Measurements from ENCODE around the gene PARD6B.
A peak's percentile ranks its signal among the peaks of the same experiment; 100 is the strongest.

The PARD6B gene

DNA sequence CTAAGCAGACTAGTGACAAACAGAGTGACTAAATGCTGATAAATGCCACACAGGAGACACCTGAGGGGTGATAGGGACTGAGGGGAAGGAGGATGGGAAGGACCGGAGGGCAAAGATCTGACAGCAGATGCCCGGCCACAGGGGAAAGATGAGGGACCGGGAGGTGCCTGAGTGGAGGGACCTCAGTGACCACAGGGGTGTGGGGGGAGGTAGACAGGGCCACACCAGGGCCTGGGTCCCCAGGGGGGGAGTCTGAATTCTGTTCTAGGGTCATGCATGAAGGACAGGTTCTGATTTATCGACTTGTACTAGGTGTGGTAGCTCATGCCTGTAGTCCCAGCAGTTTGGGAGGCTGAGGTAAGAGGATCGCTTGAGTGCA, 70.4 kb downstream of the PARD6B start:
- H4K20me1 ChIP-seq (ENCODE audit: low read depth, low read length): no peaks in the 10 kb centered on the region
- peak overlapping the region; percentile 99 for H3K27ac ChIP-seq (ENCODE audit: low read depth, low read length)
- H3F3A ChIP-seq (ENCODE audit: insufficient read depth): peaks cover 95% of the 10 kb centered on the region
- H3K79me2 ChIP-seq (ENCODE audit: insufficient read depth, low read length): peaks cover 78% of the 10 kb centered on the region
- H3K36me3 ChIP-seq (ENCODE audit: low read length): no peaks in the 10 kb centered on the region; the same call in 1 of the 2 replicates
- H3K4me3 ChIP-seq (ENCODE audit: insufficient read depth, low read length, poor library complexity, severe bottlenecking): peak overlapping the region; percentile 2
- peak overlapping the region; percentile 67 for H3K9ac ChIP-seq (ENCODE audit: low read length)
- no peaks in the 10 kb centered on the region for H3K9me3 ChIP-seq (ENCODE audit: insufficient read depth, low read length)
- TF ChIP-seq, protein P1, sequence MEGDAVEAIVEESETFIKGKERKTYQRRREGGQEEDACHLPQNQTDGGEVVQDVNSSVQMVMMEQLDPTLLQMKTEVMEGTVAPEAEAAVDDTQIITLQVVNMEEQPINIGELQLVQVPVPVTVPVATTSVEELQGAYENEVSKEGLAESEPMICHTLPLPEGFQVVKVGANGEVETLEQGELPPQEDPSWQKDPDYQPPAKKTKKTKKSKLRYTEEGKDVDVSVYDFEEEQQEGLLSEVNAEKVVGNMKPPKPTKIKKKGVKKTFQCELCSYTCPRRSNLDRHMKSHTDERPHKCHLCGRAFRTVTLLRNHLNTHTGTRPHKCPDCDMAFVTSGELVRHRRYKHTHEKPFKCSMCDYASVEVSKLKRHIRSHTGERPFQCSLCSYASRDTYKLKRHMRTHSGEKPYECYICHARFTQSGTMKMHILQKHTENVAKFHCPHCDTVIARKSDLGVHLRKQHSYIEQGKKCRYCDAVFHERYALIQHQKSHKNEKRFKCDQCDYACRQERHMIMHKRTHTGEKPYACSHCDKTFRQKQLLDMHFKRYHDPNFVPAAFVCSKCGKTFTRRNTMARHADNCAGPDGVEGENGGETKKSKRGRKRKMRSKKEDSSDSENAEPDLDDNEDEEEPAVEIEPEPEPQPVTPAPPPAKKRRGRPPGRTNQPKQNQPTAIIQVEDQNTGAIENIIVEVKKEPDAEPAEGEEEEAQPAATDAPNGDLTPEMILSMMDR (IDR thresholded peaks at IDR 0.05; ENCODE audit: insufficient read depth, low read length, poor library complexity, severe bottlenecking): no peak
- TF ChIP-seq EZH2phosphoT487 (conservative IDR thresholded peaks at IDR 0.05; ENCODE audit: low read length): no peak
- peak overlapping the region; percentile 94 for H3K4me2 ChIP-seq (ENCODE audit: low read depth, low read length, poor library complexity, severe bottlenecking)
- no peaks in the 10 kb centered on the region for H3K9me2 ChIP-seq (replicated peaks; ENCODE audit: insufficient read depth, low read length)
- no peaks in the 10 kb centered on the region for H3K27me3 ChIP-seq (ENCODE audit: low read length)
- H2AFZ ChIP-seq (ENCODE audit: low read depth, low read length, severe bottlenecking): no peak overlapping the region

DNA sequence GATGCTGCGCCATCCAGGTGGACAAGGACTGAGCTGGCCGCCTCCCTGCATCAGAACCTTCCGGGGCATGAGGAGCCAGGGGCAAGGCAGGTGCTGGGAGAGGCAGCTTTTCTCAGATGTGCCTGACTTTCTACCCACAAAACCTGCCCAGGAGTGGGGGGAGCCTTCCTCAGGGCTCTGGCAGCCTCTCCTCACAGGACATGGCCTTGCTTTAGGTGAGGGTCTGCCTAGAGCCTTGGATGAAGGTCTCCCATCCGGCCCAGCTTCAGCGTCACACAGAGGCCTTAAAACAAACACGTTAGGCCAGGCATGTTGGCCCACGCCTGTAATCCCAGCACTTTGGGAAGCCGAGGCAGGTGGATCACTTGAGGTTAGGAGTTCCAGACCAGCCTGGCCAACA, 70.9 kb downstream of the PARD6B start:
- no peaks in the 10 kb centered on the region for H3K9me2 ChIP-seq (replicated peaks; ENCODE audit: insufficient read depth, low read length)
- no peaks in the 10 kb centered on the region for H3K27me3 ChIP-seq (ENCODE audit: low read length)
- H3K4me2 ChIP-seq (ENCODE audit: low read depth, low read length, poor library complexity, severe bottlenecking): peak overlapping the region; percentile 94
- no peaks in the 10 kb centered on the region for H4K20me1 ChIP-seq (ENCODE audit: low read depth, low read length)
- peak overlapping the region; percentile 99 for H3K27ac ChIP-seq (ENCODE audit: low read depth, low read length)
- H3F3A ChIP-seq (ENCODE audit: insufficient read depth): peaks cover 90% of the 10 kb centered on the region
- H3K36me3 ChIP-seq (ENCODE audit: low read length): no peaks in the 10 kb centered on the region; the same call in 1 of the 2 replicates
- H3K79me2 ChIP-seq (ENCODE audit: insufficient read depth, low read length): peaks cover 78% of the 10 kb centered on the region
- no peak overlapping the region for H3K4me3 ChIP-seq (ENCODE audit: insufficient read depth, low read length, poor library complexity, severe bottlenecking)
- TF ChIP-seq, protein P1 (IDR thresholded peaks at IDR 0.05; ENCODE audit: insufficient read depth, low read length, poor library complexity, severe bottlenecking): no peak
- TF ChIP-seq EZH2phosphoT487 (conservative IDR thresholded peaks at IDR 0.05; ENCODE audit: low read length): no peak
- peak overlapping the region; percentile 67 for H3K9ac ChIP-seq (ENCODE audit: low read length)
- no peak overlapping the region for H2AFZ ChIP-seq (ENCODE audit: low read depth, low read length, severe bottlenecking)
- no peaks in the 10 kb centered on the region for H3K9me3 ChIP-seq (ENCODE audit: insufficient read depth, low read length)

DNA sequence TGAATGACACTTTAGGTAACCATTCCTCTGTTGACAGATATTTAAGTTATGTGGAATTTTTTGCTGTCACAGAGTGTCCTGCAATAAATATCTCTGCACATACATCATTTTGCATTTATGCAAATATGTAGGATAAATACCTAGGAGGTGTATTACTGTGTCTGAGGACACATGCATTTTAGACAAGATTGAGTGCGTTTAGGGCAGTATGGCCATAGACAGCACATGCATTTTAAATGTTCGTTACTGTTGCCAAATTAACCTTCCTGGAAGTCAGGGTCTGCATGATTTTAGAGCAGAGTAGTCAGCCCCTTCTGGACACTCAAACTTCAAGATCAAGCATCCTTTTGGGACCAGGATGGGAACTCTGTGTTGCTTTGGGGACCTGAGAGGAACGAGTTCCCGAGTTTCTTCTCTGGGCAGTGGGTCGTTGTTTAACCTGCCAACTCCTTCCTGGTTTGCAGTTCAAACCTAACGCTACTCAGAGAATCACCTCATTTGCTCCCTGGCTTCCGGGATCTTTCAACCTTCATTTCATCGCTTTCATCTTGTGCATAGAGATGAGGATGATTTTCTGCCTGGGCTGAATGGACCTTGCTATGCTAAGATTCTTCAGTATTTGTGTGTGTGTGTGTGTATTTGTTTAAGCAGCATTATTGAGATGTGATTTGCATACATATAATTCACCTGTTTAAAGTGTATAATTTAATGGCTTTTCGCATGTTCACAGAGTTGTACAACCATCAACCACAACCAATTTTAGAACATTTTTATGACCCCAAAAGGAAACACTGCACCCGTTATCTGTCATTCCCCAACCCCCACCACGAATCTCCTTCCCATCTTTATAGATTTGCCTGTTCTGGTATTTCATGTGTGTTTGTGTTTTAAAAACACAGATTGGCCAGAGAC, 73.3 kb downstream of the PARD6B start:
- TF ChIP-seq, protein P1 (IDR thresholded peaks at IDR 0.05; ENCODE audit: insufficient read depth, low read length, poor library complexity, severe bottlenecking): no peak
- TF ChIP-seq EZH2phosphoT487 (conservative IDR thresholded peaks at IDR 0.05; ENCODE audit: low read length): no peak
- no peak overlapping the region for H2AFZ ChIP-seq (ENCODE audit: low read depth, low read length, severe bottlenecking)
- no peaks in the 10 kb centered on the region for H4K20me1 ChIP-seq (ENCODE audit: low read depth, low read length)
- H3K36me3 ChIP-seq (ENCODE audit: low read length): peaks cover 5% of the 10 kb centered on the region; the same call in 1 of the 2 replicates
- H3K4me2 ChIP-seq (ENCODE audit: low read depth, low read length, poor library complexity, severe bottlenecking): peak overlapping the region; percentile 94
- H3K27ac ChIP-seq (ENCODE audit: low read depth, low read length): peak overlapping the region; percentile 99
- H3K9me2 ChIP-seq (replicated peaks; ENCODE audit: insufficient read depth, low read length): no peaks in the 10 kb centered on the region
- H3K4me3 ChIP-seq (ENCODE audit: insufficient read depth, low read length, poor library complexity, severe bottlenecking): peak overlapping the region; percentile 23
- H3F3A ChIP-seq (ENCODE audit: insufficient read depth): peaks cover 75% of the 10 kb centered on the region
- peaks cover 79% of the 10 kb centered on the region for H3K79me2 ChIP-seq (ENCODE audit: insufficient read depth, low read length)
- peak overlapping the region; percentile 67 for H3K9ac ChIP-seq (ENCODE audit: low read length)
- no peaks in the 10 kb centered on the region for H3K27me3 ChIP-seq (ENCODE audit: low read length)
- no peaks in the 10 kb centered on the region for H3K9me3 ChIP-seq (ENCODE audit: insufficient read depth, low read length)

All from SU-DHL-6 (cell line).